Suprapubic skin (tissue), 3 donors: ENCODE measurements around the gene ATN1.
"Not testable (repeated sequence)": the region's sequence is repeated elsewhere in the genome, so short reads cannot be mapped to it uniquely, and the experiment has no call there.

Experiments
- POLR2A ChIP-seq, 2 donors: fragments of 450-650 bp; IDR thresholded peaks; one replicate each; pipeline ENCODE4 v1.6.1; 2017; ENCODE audit warnings: antibody characterized with exemption in 2 of 2, mild to moderate bottlenecking in 2 of 2, moderate library complexity in 2 of 2
- TF ChIP-seq, protein P1 (sequence below), 2 donors: fragments of 200-600 bp in 1 of 2; fragments of 450-650 bp in 1 of 2; sonication (generic) in 1 of 2; IDR thresholded peaks; one replicate each; pipeline ENCODE4 v1.5.1; 2016 to 2019; ENCODE audit warnings: antibody characterized with exemption in 2 of 2, mild to moderate bottlenecking in 1 of 2, moderate library complexity in 1 of 2

- TF ChIP-seq, protein P1, sequence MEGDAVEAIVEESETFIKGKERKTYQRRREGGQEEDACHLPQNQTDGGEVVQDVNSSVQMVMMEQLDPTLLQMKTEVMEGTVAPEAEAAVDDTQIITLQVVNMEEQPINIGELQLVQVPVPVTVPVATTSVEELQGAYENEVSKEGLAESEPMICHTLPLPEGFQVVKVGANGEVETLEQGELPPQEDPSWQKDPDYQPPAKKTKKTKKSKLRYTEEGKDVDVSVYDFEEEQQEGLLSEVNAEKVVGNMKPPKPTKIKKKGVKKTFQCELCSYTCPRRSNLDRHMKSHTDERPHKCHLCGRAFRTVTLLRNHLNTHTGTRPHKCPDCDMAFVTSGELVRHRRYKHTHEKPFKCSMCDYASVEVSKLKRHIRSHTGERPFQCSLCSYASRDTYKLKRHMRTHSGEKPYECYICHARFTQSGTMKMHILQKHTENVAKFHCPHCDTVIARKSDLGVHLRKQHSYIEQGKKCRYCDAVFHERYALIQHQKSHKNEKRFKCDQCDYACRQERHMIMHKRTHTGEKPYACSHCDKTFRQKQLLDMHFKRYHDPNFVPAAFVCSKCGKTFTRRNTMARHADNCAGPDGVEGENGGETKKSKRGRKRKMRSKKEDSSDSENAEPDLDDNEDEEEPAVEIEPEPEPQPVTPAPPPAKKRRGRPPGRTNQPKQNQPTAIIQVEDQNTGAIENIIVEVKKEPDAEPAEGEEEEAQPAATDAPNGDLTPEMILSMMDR (IDR thresholded peaks at IDR 0.05): not testable (repeated sequence)
- TF ChIP-seq POLR2A (IDR thresholded peaks at IDR 0.05): not testable (repeated sequence)
These were observed 39.0 kb upstream of the ATN1 start for GRCh38 chr12:6888794-6889193.
